SJCRH30 (cell line): ENCODE measurements around the gene OLAH. TPM values are rescaled to one million over a fixed set of nuclear protein-coding genes. Genes with fewer than 3 reads are reported as not detected.

Experiments used
- total RNA-seq: library from RNA; depleted of rRNA; stranded (reverse); fragments of >200 nt; shearing (Covaris generic); gene quantifications from 2 replicates; pipeline ENCODE4 v1.2.3, GENCODE V29; 2014; rRNA removed

Gene OLAH
- total RNA-seq, 1 experiment from 2014 or later: not detected

Other genes with a start within 250 kb of the OLAH start
- 0.81 TPM in 1 of 2 replicates, not detected in the other for gene CDNF, start 205.9 kb upstream of the OLAH start, total RNA-seq
- gene HSPA14, start 205.6 kb upstream of the OLAH start, total RNA-seq: 41.8 and 49.9 TPM in 2 replicates
- 25.1 and 25.2 TPM in 2 replicates for gene MSANTD7, start 205.6 kb upstream of the OLAH start, total RNA-seq
- gene SUV39H2, start 165.1 kb upstream of the OLAH start, total RNA-seq: 63.3 and 72.7 TPM in 2 replicates
- 14.9 and 41.4 TPM in 2 replicates for gene DCLRE1C, start 89.8 kb upstream of the OLAH start, total RNA-seq
- gene MEIG1, start 84.6 kb upstream of the OLAH start, total RNA-seq: not detected in 2 replicates
- gene ACBD7, start 44.8 kb downstream of the OLAH start, total RNA-seq: 7.8 and 8.9 TPM in 2 replicates
- 10.9 and 13.8 TPM in 2 replicates for gene RPP38, start 53.4 kb downstream of the OLAH start, total RNA-seq
- gene NMT2, start 124.8 kb downstream of the OLAH start, total RNA-seq: 22.8 and 22.9 TPM in 2 replicates